PC-3 (cell line): Measurements from ENCODE around the gene ABHD2. TPM values are rescaled to one million over a fixed set of nuclear protein-coding genes. Genes with fewer than 3 reads are reported as not detected.
A peak's percentile ranks its signal among the peaks of the same experiment; 100 is the strongest.
"Not testable (repeated sequence)": the region's sequence is repeated elsewhere in the genome, so short reads cannot be mapped to it uniquely, and the experiment has no call there.

ENCODE experiments used
- ATAC-seq: fragments of 200-7000 bp; cut with Tn5 transposase; 2 replicates; pipeline ENCODE4 v1.9.1; 2020; ENCODE audit warnings: mild to moderate bottlenecking, moderate library complexity
- BruUV-seq: library from RNA; stranded (reverse); fragments of 400-500 nt; replicated peaks from 2 replicates; lab custom pipeline; 2021; lab: Mats Ljungman, UMichigan
- CTCF ChIA-PET: fragments of 300-600 bp; sonication (Branson Sonifier 250); formaldehyde crosslinking; loops from one replicate; lab custom pipeline; 2022; ENCODE audit warnings: antibody characterized with exemption; lab: Charles Lee
- POLR2A ChIA-PET: fragments of 300-600 bp; sonication (Branson Sonifier 250); formaldehyde crosslinking; loops from one replicate; lab custom pipeline; 2022; ENCODE audit warnings: antibody characterized with exemption; ENCODE audit not compliant: unreplicated experiment; lab: Charles Lee
- DNase-seq: peaks from one replicate; pipeline ENCODE4 v3.0.0-alpha.2; 2015
- H2AFZ ChIP-seq: fragments of 300-600 bp; sonication (generic); 2 replicates; pipeline ENCODE4 v1.6.0; 2016; ENCODE audit warnings: antibody characterized with exemption, low read length
- H3F3A ChIP-seq: fragments of 300-600 bp; sonication (generic); one replicate; pipeline ENCODE4 v1.6.0; 2017; ENCODE audit warnings: antibody characterized with exemption, low read length, control low read depth, mild to moderate bottlenecking; ENCODE audit not compliant: unreplicated experiment
- H3K27ac ChIP-seq: fragments of 300-600 bp; sonication (generic); 2 replicates; pipeline ENCODE4 v1.5.1; 2016; ENCODE audit warnings: mild to moderate bottlenecking, low read length
- H3K27me3 ChIP-seq: fragments of 300-600 bp; sonication (generic); 2 replicates; pipeline ENCODE4 v1.6.1; 2016; ENCODE audit warnings: low read length, mixed read lengths
- H3K36me3 ChIP-seq: fragments of 300-600 bp; sonication (generic); 2 replicates; pipeline ENCODE4 v1.6.1; 2016; ENCODE audit warnings: low read depth, mixed run types, low read length, mixed read lengths
- H3K4me1 ChIP-seq: fragments of 300-600 bp; sonication (generic); 2 replicates; pipeline ENCODE4 v1.5.1; 2016; ENCODE audit warnings: low read length; ENCODE audit not compliant: insufficient read depth
- H3K4me2 ChIP-seq: fragments of 300-600 bp; sonication (generic); 2 replicates; pipeline ENCODE4 v1.6.0; 2016; ENCODE audit warnings: low read length
- H3K4me3 ChIP-seq: fragments of 300-600 bp; sonication (generic); 2 replicates; pipeline ENCODE4 v1.5.1; 2016; ENCODE audit warnings: mild to moderate bottlenecking, low read length, mixed read lengths
- H3K79me2 ChIP-seq: fragments of 300-600 bp; sonication (generic); 2 replicates; pipeline ENCODE4 v1.6.1; 2017; ENCODE audit warnings: low read length, mixed read lengths
- H3K9ac ChIP-seq: fragments of 300-600 bp; sonication (generic); 2 replicates; pipeline ENCODE4 v1.6.0; 2016; ENCODE audit warnings: mild to moderate bottlenecking, low read length
- H3K9me2 ChIP-seq: fragments of 300-600 bp; sonication (generic); replicated peaks from 2 replicates; pipeline ENCODE4 v1.6.1; 2016; ENCODE audit warnings: mixed run types, low read length, mixed read lengths
- H3K9me3 ChIP-seq: fragments of 300-600 bp; sonication (generic); 2 replicates; pipeline ENCODE4 v1.6.1; 2016; ENCODE audit warnings: low read length, mixed read lengths
- H4K20me1 ChIP-seq: fragments of 300-600 bp; sonication (generic); 2 replicates; pipeline ENCODE4 v1.6.1; 2016; ENCODE audit warnings: low read length, mixed read lengths
- EZH2 ChIP-seq: fragments of 300-600 bp; sonication (generic); IDR thresholded peaks from one replicate; pipeline ENCODE4 v1.6.1; 2017; ENCODE audit warnings: antibody characterized with exemption, mild to moderate bottlenecking, low read length; ENCODE audit not compliant: unreplicated experiment
- EZH2phosphoT487 ChIP-seq: fragments of 300-600 bp; sonication (generic); IDR thresholded peaks from 2 replicates; pipeline ENCODE4 v1.6.1; 2018; ENCODE audit warnings: mild to moderate bottlenecking, antibody characterized with exemption, low read length, borderline replicate concordance
- intact Hi-C: fragments of 100-400 bp; cut with micrococcal nuclease; formaldehyde crosslinking; loops from 2 replicates; pipeline ENCODE4 v1.9.0; 2023
- total RNA-seq: library from RNA; depleted of rRNA; stranded (reverse); fragments of >200 nt; gene quantifications from 2 replicates; pipeline ENCODE4 v1.2.3, GENCODE V29; 2014
- TF ChIP-seq, protein P1 (sequence below): fragments of 300-600 bp; sonication (generic); conservative IDR thresholded peaks from 2 replicates; pipeline ENCODE4 v1.5.1; 2017; ENCODE audit warnings: antibody characterized with exemption, low read depth, mild to moderate bottlenecking, low read length

ABHD2 gene
- total RNA-seq, 1 experiment from 2014 or later = 34.0 TPM

DNA sequence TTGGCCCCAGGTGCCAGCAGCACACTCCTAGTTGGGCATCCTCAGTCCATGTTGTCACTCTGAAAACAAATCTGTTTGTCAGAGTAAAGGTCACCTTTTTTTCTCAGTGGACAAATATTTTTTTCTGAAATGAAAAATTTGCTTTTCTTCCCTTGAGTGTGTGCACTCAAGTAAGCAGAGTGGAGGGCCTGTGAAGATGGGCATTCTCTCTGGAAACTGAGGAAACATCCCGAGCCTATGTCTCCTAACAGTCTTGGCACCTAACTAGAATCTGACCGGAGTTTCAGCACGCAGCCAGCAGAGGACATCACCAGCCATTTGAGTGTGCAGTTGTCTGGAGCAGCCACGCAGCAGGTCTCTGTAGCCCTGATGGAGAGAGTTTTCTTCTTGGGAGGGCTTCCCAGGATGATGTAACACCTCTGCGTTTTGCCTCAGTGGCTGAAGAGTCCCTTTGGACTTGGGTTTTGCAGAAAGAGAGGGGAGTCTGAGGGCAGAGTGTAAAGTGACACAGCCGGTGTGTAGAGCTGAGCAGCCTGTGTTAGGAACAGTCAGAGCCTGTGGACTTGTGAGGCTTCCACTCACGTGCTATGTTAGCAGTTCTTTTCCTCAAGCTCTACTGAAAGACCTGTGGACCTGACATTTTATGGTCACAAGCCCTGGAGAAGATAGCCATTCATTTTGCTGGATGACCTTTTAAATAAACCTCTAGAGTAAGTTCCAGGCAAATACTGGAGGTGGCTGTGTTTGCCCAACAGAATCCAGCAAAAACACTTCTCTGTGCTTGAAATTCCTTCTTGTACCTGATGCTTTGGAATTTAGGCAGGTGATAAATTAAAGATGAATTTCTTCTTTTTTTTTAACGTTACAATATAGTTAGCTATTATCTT is 51.6 kb downstream of the ABHD2 start:
- H3K27me3 ChIP-seq = no peaks in the 10 kb centered on the region
- H3K4me2 ChIP-seq = no peak overlapping the region
- no peak overlapping the region for H3K27ac ChIP-seq
- TF ChIP-seq, protein P1, sequence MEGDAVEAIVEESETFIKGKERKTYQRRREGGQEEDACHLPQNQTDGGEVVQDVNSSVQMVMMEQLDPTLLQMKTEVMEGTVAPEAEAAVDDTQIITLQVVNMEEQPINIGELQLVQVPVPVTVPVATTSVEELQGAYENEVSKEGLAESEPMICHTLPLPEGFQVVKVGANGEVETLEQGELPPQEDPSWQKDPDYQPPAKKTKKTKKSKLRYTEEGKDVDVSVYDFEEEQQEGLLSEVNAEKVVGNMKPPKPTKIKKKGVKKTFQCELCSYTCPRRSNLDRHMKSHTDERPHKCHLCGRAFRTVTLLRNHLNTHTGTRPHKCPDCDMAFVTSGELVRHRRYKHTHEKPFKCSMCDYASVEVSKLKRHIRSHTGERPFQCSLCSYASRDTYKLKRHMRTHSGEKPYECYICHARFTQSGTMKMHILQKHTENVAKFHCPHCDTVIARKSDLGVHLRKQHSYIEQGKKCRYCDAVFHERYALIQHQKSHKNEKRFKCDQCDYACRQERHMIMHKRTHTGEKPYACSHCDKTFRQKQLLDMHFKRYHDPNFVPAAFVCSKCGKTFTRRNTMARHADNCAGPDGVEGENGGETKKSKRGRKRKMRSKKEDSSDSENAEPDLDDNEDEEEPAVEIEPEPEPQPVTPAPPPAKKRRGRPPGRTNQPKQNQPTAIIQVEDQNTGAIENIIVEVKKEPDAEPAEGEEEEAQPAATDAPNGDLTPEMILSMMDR = no peak
- TF ChIP-seq EZH2phosphoT487 (no peak), EZH2 (no peak)
- no peak for DNase-seq
- no peaks in the 10 kb centered on the region for H3K79me2 ChIP-seq
- no peaks in the 10 kb centered on the region for H3K36me3 ChIP-seq
- no peaks in the 10 kb centered on the region for H3K9me2 ChIP-seq
- ChIA-PET CTCF (no interaction called here), POLR2A (no interaction called here)
- H3K9ac ChIP-seq = no peak overlapping the region
- no peaks in the 10 kb centered on the region for H3F3A ChIP-seq
- no peaks in the 10 kb centered on the region for H3K9me3 ChIP-seq
- no peak overlapping the region for H3K4me3 ChIP-seq
- BruUV-seq = no TSS peak
- intact Hi-C loops = no loop called here
- no peaks in the 10 kb centered on the region for H4K20me1 ChIP-seq
- peaks cover 16% of the 10 kb centered on the region for H3K4me1 ChIP-seq
- no peak overlapping the region for H2AFZ ChIP-seq
- ATAC-seq = 0 out of 2 replicates have a peak, but pooled peaks have one; percentile 18

GRCh38 chr15:89140595-89140994 is 52.3 kb downstream of the ABHD2 start:
- H3K9ac ChIP-seq = no peak overlapping the region
- TF ChIP-seq EZH2 (no peak), EZH2phosphoT487 (no peak)
- TF ChIP-seq, protein P1 = no peak
- ChIA-PET POLR2A (no interaction called here), CTCF (no interaction called here)
- H3K9me2 ChIP-seq = no peaks in the 10 kb centered on the region
- H2AFZ ChIP-seq = no peak overlapping the region
- H4K20me1 ChIP-seq = no peaks in the 10 kb centered on the region
- no peak overlapping the region for H3K4me2 ChIP-seq
- no peaks in the 10 kb centered on the region for H3K79me2 ChIP-seq
- H3K36me3 ChIP-seq = no peaks in the 10 kb centered on the region
- H3K27me3 ChIP-seq = no peaks in the 10 kb centered on the region
- no TSS peak for BruUV-seq
- H3F3A ChIP-seq = no peaks in the 10 kb centered on the region
- no peaks in the 10 kb centered on the region for H3K9me3 ChIP-seq
- peaks cover 16% of the 10 kb centered on the region for H3K4me1 ChIP-seq
- no peak overlapping the region for H3K4me3 ChIP-seq
- no peak overlapping the region for H3K27ac ChIP-seq
- intact Hi-C loops = no loop called here
- ATAC-seq (no peak), DNase-seq (no peak)

- H3F3A ChIP-seq, H3K79me2 ChIP-seq, H3K9me2 ChIP-seq, H3K4me2 ChIP-seq, H3K4me3 ChIP-seq, POLR2A ChIA-PET, BruUV-seq, DNase-seq, H3K27ac ChIP-seq, ATAC-seq, H2AFZ ChIP-seq, intact Hi-C loops, H3K9me3 ChIP-seq, H3K27me3 ChIP-seq, CTCF ChIA-PET, H3K36me3 ChIP-seq, H3K9ac ChIP-seq, H4K20me1 ChIP-seq: not testable (repeated sequence)
- H3K4me1 ChIP-seq = peaks cover 16% of the 10 kb centered on the region
Measured at GRCh38 chr15:89141159-89141558, 52.9 kb downstream of the ABHD2 start.
